H9 (cell line): ENCODE data around the gene HSP90B1. TPM values are rescaled to one million over a fixed set of nuclear protein-coding genes. Genes with fewer than 3 reads are reported as not detected.

Experiments used
- DNase-seq: peaks from one replicate; pipeline ENCODE4 v3.0.0-alpha.2; 2017
- H2AFZ ChIP-seq: one replicate; pipeline ENCODE4 v1.6.1; 2013; ENCODE audit warnings: mild to moderate bottlenecking, low read length, control low read depth, moderate library complexity
- H2AK5ac ChIP-seq: 2 replicates; pipeline ENCODE4 v1.6.1; 2013; ENCODE audit warnings: low read length, control low read depth, mixed read lengths; ENCODE audit not compliant: insufficient read length
- H2BK120ac ChIP-seq: one replicate; pipeline ENCODE4 v1.6.1; 2013; ENCODE audit warnings: low read depth, mild to moderate bottlenecking, low read length, control low read depth, inconsistent platforms; ENCODE audit not compliant: poor library complexity, severe bottlenecking
- H2BK12ac ChIP-seq: 2 replicates; pipeline ENCODE4 v1.6.1; 2013; ENCODE audit warnings: low read length, control low read depth, mixed read lengths, low read depth; ENCODE audit not compliant: insufficient read length
- H2BK15ac ChIP-seq: 2 replicates; pipeline ENCODE4 v1.6.1; 2013; ENCODE audit warnings: low read depth, low read length, control low read depth
- H2BK20ac ChIP-seq: one replicate; pipeline ENCODE4 v1.6.1; 2013; ENCODE audit warnings: low read depth, mild to moderate bottlenecking, low read length, control low read depth, inconsistent platforms; ENCODE audit not compliant: poor library complexity, severe bottlenecking
- H2BK5ac ChIP-seq: 2 replicates; pipeline ENCODE4 v1.6.1; 2013; ENCODE audit warnings: low read length, control low read depth, mixed read lengths; ENCODE audit not compliant: insufficient read length
- H3K14ac ChIP-seq: 2 replicates; pipeline ENCODE4 v1.6.1; 2013; ENCODE audit warnings: low read length, control low read depth; ENCODE audit not compliant: insufficient read depth
- H3K18ac ChIP-seq: 2 replicates; pipeline ENCODE4 v1.6.1; 2013; ENCODE audit warnings: low read depth, mild to moderate bottlenecking, mixed read lengths, low read length, control low read depth; ENCODE audit not compliant: insufficient read length
- H3K23ac ChIP-seq: 2 replicates; pipeline ENCODE4 v1.6.1; 2013; ENCODE audit warnings: low read length, control low read depth, mixed read lengths, low read depth; ENCODE audit not compliant: insufficient read length
- H3K23me2 ChIP-seq: 2 replicates; pipeline ENCODE4 v1.6.1; 2013; ENCODE audit warnings: low read depth, mild to moderate bottlenecking, mixed read lengths, low read length, control low read depth; ENCODE audit not compliant: insufficient read length, poor library complexity, severe bottlenecking
- H3K27ac ChIP-seq: 2 replicates; pipeline ENCODE4 v1.5.1; 2013; ENCODE audit warnings: low read length, control low read depth, mixed read lengths, low read depth; ENCODE audit not compliant: insufficient read length
- H3K27me3 ChIP-seq: 2 replicates; pipeline ENCODE4 v1.6.1; 2013; ENCODE audit warnings: low read length, control low read depth, inconsistent platforms; ENCODE audit not compliant: insufficient read depth
- H3K4ac ChIP-seq: 2 replicates; pipeline ENCODE4 v1.6.1; 2013; ENCODE audit warnings: low read depth, mild to moderate bottlenecking, control low read depth, inconsistent platforms, low read length, moderate library complexity
- H3K4me1 ChIP-seq: 2 replicates; pipeline ENCODE4 v1.6.1; 2013; ENCODE audit warnings: low read length, control low read depth, inconsistent platforms; ENCODE audit not compliant: insufficient read depth
- H3K4me2 ChIP-seq: 2 replicates; pipeline ENCODE4 v1.6.1; 2013; ENCODE audit warnings: low read length, control low read depth, mixed read lengths; ENCODE audit not compliant: insufficient read length, insufficient read depth
- H3K56ac ChIP-seq: 2 replicates; pipeline ENCODE4 v1.6.1; 2013; ENCODE audit warnings: low read depth, mild to moderate bottlenecking, mixed read lengths, low read length, control low read depth; ENCODE audit not compliant: insufficient read length
- H3K79me1 ChIP-seq: 2 replicates; pipeline ENCODE4 v1.6.1; 2013; ENCODE audit warnings: low read depth, mild to moderate bottlenecking, moderate library complexity, low read length, control low read depth, inconsistent platforms; ENCODE audit not compliant: insufficient read depth, poor library complexity, severe bottlenecking
- H3K79me2 ChIP-seq: 2 replicates; pipeline ENCODE4 v1.6.1; 2013; ENCODE audit warnings: low read length, control low read depth, inconsistent platforms; ENCODE audit not compliant: insufficient read depth
- H3K9ac ChIP-seq: 2 replicates; pipeline ENCODE4 v1.6.1; 2013; ENCODE audit warnings: low read length, control low read depth, mixed read lengths; ENCODE audit not compliant: insufficient read length; ENCODE audit errors: extremely low read depth
- H3K9me3 ChIP-seq: one replicate; pipeline ENCODE4 v1.6.1; 2013; ENCODE audit warnings: low read depth, low read length, inconsistent platforms; ENCODE audit not compliant: control insufficient read depth
- H3T11ph ChIP-seq: one replicate; pipeline ENCODE4 v1.6.1; 2013; ENCODE audit warnings: mild to moderate bottlenecking, low read length, control low read depth, inconsistent platforms
- H4K20me1 ChIP-seq: one replicate; pipeline ENCODE4 v1.6.1; 2013; ENCODE audit not compliant: control insufficient read depth, insufficient read length, insufficient read depth
- H4K5ac ChIP-seq: 2 replicates; pipeline ENCODE4 v1.6.1; 2013; ENCODE audit warnings: low read depth, mild to moderate bottlenecking, mixed read lengths, low read length, control low read depth; ENCODE audit not compliant: insufficient read length
- H4K8ac ChIP-seq: replicated peaks from 2 replicates; pipeline ENCODE4 v1.6.1; 2013; ENCODE audit warnings: low read length, control low read depth, mixed read lengths, low read depth; ENCODE audit not compliant: insufficient read length
- H4K91ac ChIP-seq: 2 replicates; pipeline ENCODE4 v1.6.1; 2013; ENCODE audit warnings: low read depth, mild to moderate bottlenecking, moderate library complexity, mixed read lengths, low read length, control low read depth; ENCODE audit not compliant: insufficient read length
- H3K27ac Mint-ChIP-seq, 3 experiments: 2 replicates in 2 of 3; 3 replicates in 1 of 3; pipeline ENCODE4 v1.8.0; 2020 to 2021; ENCODE audit warnings: mixed read lengths in 3 of 3, mild to moderate bottlenecking in 1 of 3, moderate library complexity in 1 of 3
- H3K27me3 Mint-ChIP-seq: 2 replicates; pipeline ENCODE4 v1.8.0; 2021; ENCODE audit warnings: low read depth, mild to moderate bottlenecking, moderate library complexity, mixed read lengths
- H3K36me3 Mint-ChIP-seq, 3 experiments: 2 replicates in 2 of 3; 3 replicates in 1 of 3; pipeline ENCODE4 v1.8.0; 2020 to 2021; ENCODE audit warnings: low read depth in 3 of 3, mixed read lengths in 3 of 3; ENCODE audit not compliant: insufficient read depth in 1 of 3
- H3K4me1 Mint-ChIP-seq, 2 experiments: 2 replicates each; pipeline ENCODE4 v1.8.0; 2020; ENCODE audit warnings: mixed read lengths in 2 of 2
- H3K4me3 Mint-ChIP-seq, 2 experiments: 2 replicates in 1 of 2; 3 replicates in 1 of 2; pipeline ENCODE4 v1.8.0; 2020 to 2021; ENCODE audit warnings: mild to moderate bottlenecking in 2 of 2, mixed read lengths in 2 of 2, moderate library complexity in 1 of 2
- H3K9me3 Mint-ChIP-seq, 2 experiments: 2 replicates in 1 of 2; 3 replicates in 1 of 2; pipeline ENCODE4 v1.8.0; 2020; ENCODE audit warnings: mild to moderate bottlenecking in 2 of 2, mixed read lengths in 2 of 2, moderate library complexity in 1 of 2
- WGBS: extraction: QIAGEN DNeasy Blood & Tissue Kit; methylation state at CpG from one replicate; pipeline ENCODE4 v1.1.7; 2013; ENCODE audit warnings: missing lambda C conversion rate, low lambda C conversion rate, mixed read lengths; ENCODE audit not compliant: insufficient read length; ENCODE audit errors: extremely low coverage; 5-methylcytosine and 5-hydroxymethylcytosine counted together
- total RNA-seq: library from RNA; stranded (reverse); gene quantifications from 2 replicates; pipeline ENCODE4 v1.2.1, GENCODE V29; 2021
- TF ChIP-seq, protein P1 (sequence below): fragments of 200-600 bp; sonication (generic); conservative IDR thresholded peaks from 3 replicates; pipeline ENCODE4 v1.8.0; 2021; ENCODE audit warnings: antibody characterized with exemption, mild to moderate bottlenecking

Gene HSP90B1
- total RNA-seq, 1 experiment from 2014 or later = 737 TPM

DNA sequence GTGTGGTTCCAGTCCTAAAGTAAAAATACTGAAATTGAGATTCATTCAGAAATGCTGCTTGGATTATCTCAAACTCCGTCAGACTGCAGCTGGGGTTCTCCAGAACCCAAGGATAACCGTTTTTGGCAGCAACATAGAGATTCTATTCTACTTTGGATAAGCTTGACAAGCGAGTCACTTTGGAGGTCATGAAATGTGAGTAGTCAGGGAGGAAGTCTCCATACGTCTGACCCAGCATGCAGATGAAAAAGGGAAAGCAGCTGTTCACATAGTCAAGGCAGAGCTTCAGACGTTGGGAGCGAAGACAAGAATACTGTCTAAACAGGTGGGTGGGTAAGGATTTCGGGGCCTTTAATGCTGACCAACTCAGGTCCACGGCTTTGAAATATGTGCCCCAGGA is 14.9 kb upstream of the HSP90B1 start:
- WGBS = no CpG with 5 or more reads among the region's 8 CpGs

More for the DNA sequence above, 14.9 kb upstream of the HSP90B1 start:
- H3K9ac ChIP-seq = no peak overlapping the region
- TF ChIP-seq, protein P1, sequence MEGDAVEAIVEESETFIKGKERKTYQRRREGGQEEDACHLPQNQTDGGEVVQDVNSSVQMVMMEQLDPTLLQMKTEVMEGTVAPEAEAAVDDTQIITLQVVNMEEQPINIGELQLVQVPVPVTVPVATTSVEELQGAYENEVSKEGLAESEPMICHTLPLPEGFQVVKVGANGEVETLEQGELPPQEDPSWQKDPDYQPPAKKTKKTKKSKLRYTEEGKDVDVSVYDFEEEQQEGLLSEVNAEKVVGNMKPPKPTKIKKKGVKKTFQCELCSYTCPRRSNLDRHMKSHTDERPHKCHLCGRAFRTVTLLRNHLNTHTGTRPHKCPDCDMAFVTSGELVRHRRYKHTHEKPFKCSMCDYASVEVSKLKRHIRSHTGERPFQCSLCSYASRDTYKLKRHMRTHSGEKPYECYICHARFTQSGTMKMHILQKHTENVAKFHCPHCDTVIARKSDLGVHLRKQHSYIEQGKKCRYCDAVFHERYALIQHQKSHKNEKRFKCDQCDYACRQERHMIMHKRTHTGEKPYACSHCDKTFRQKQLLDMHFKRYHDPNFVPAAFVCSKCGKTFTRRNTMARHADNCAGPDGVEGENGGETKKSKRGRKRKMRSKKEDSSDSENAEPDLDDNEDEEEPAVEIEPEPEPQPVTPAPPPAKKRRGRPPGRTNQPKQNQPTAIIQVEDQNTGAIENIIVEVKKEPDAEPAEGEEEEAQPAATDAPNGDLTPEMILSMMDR = no peak
- H3K23me2 ChIP-seq = no peaks in the 10 kb centered on the region
- no peak overlapping the region for H2BK120ac ChIP-seq
- no peaks in the 10 kb centered on the region for H3K27me3 ChIP-seq
- H4K20me1 ChIP-seq = no peaks in the 10 kb centered on the region
- H3K4me1 Mint-ChIP-seq = peaks cover 0 to 3% of the 10 kb centered on the region in 2 experiments; a peak in 1 of 4 replicates
- no peak overlapping the region for H3K23ac ChIP-seq
- no peak overlapping the region for H2BK20ac ChIP-seq
- H3T11ph ChIP-seq = no peak overlapping the region
- H3K36me3 Mint-ChIP-seq = peaks cover 2 to 5% (median 4%) of the 10 kb centered on the region in 3 experiments; a peak in 5 of 7 replicates
- peaks cover 17 to 19% of the 10 kb centered on the region in 2 experiments for H3K9me3 Mint-ChIP-seq
- H3K4ac ChIP-seq = no peak overlapping the region
- no peaks in the 10 kb centered on the region for H3K79me1 ChIP-seq
- H3K14ac ChIP-seq = no peak overlapping the region
- no peak overlapping the region for H3K56ac ChIP-seq
- H4K5ac ChIP-seq = no peak overlapping the region
- no peak overlapping the region for H2BK12ac ChIP-seq
- H3K18ac ChIP-seq = no peak overlapping the region
- H3K27ac ChIP-seq = no peak overlapping the region
- no peak overlapping the region for H2AFZ ChIP-seq
- no peak overlapping the region for H2BK15ac ChIP-seq
- H3K79me2 ChIP-seq = no peaks in the 10 kb centered on the region
- no peak overlapping the region for H2BK5ac ChIP-seq
- no peaks in the 10 kb centered on the region for H3K9me3 ChIP-seq
- H3K4me2 ChIP-seq = no peak overlapping the region
- no peak overlapping the region for H3K27ac Mint-ChIP-seq
- H4K8ac ChIP-seq = no peak overlapping the region
- H3K27me3 Mint-ChIP-seq = no peaks in the 10 kb centered on the region; the same call in 1 of the 2 replicates
- no peak overlapping the region for H3K4me3 Mint-ChIP-seq
- H2AK5ac ChIP-seq = no peak overlapping the region
- no peak for DNase-seq
- H3K4me1 ChIP-seq = no peaks in the 10 kb centered on the region
- no peak overlapping the region for H4K91ac ChIP-seq
